HepG2 (cell line): ENCODE results near the gene PCSK6. TPM values are rescaled to one million over a fixed set of nuclear protein-coding genes. Genes with fewer than 3 reads are reported as not detected.

Source experiments
- ATAC-seq: fragments of 200-7000 bp; cut with Tn5 transposase; 3 replicates; pipeline ENCODE4 v1.9.1; 2020; ENCODE audit warnings: mild to moderate bottlenecking, moderate library complexity
- BruUV-seq: library from RNA; stranded (reverse); fragments of 400-500 nt; replicated peaks from 2 replicates; lab custom pipeline; 2021; lab: Mats Ljungman, UMichigan
- CTCF ChIA-PET: fragments of 300-600 bp; formaldehyde crosslinking; extraction: SDS; loops from one replicate; lab custom pipeline; 2021; ENCODE audit warnings: low total read pairs, inconsistent platforms, low intra/inter-chr PET ratio; lab: Yijun Ruan, JAX
- POLR2A ChIA-PET: fragments of 350-600 bp; sonication (Branson Sonifier 250); formaldehyde crosslinking; loops from one replicate; lab custom pipeline; 2020; ENCODE audit warnings: antibody characterized with exemption, inconsistent platforms; lab: Yijun Ruan, JAX
- DNase-seq: peaks from one replicate; pipeline ENCODE4 v3.0.0-alpha.2; 2015; ENCODE audit warnings: low spot score
- FAIRE-seq: peaks from 3 replicates; lab custom pipeline; 2011; peaks lifted over from hg19 to GRCh38; lab: Jason Lieb, UNC
- H2AFZ ChIP-seq: one replicate; pipeline ENCODE4 v1.6.1; 2011; ENCODE audit warnings: low read length, inconsistent platforms
- H3K27ac ChIP-seq: fragments of 300-600 bp; 3 replicates; pipeline ENCODE4 v1.8.0; 2011; ENCODE audit warnings: mixed run types, mild to moderate bottlenecking, mixed read lengths, low read length, inconsistent platforms; ENCODE audit not compliant: insufficient read depth; ENCODE audit errors: extremely low read length
- H3K27me3 ChIP-seq, 2 experiments: fragments of 200-600 bp in 1 of 2; 2 replicates in 1 of 2; 3 replicates in 1 of 2; pipeline versions ENCODE4 v1.6.0 to v1.8.0; 2011; ENCODE audit warnings: low read length in 2 of 2, mild to moderate bottlenecking in 2 of 2, moderate library complexity in 2 of 2, inconsistent platforms in 1 of 2; ENCODE audit not compliant: insufficient read depth in 2 of 2, control insufficient read depth in 1 of 2
- H3K36me3 ChIP-seq, 2 experiments: fragments of 200-600 bp in 1 of 2; replicated peaks in 1 of 2; 2 replicates in 1 of 2; 3 replicates in 1 of 2; pipeline versions ENCODE4 v1.5.1 to v1.8.0; 2011; ENCODE audit warnings: low read length in 2 of 2, inconsistent platforms in 1 of 2; ENCODE audit not compliant: insufficient read depth in 2 of 2, control insufficient read depth in 1 of 2
- H3K4me1 ChIP-seq: 2 replicates; pipeline ENCODE4 v1.5.1; 2012; ENCODE audit warnings: low read length, inconsistent platforms; ENCODE audit not compliant: insufficient read depth
- H3K4me2 ChIP-seq: 2 replicates; pipeline ENCODE4 v1.6.0; 2011; ENCODE audit warnings: low read depth, low read length, inconsistent platforms
- H3K4me3 ChIP-seq, 3 experiments: fragments of 200-600 bp in 1 of 3; sonication (generic), shearing (Covaris generic) in 1 of 3; replicated peaks in 1 of 3; 2 replicates each; pipeline ENCODE4 v1.5.1; 2011 to 2016; ENCODE audit warnings: low read length in 3 of 3, inconsistent platforms in 2 of 3, low read depth in 2 of 3, mild to moderate bottlenecking in 2 of 3, control low read depth in 1 of 3, mixed read lengths in 1 of 3; ENCODE audit not compliant: insufficient read depth in 1 of 3
- H3K79me2 ChIP-seq: one replicate; pipeline ENCODE4 v1.6.1; 2011; ENCODE audit warnings: low read length, inconsistent platforms; ENCODE audit not compliant: insufficient read depth
- H3K9ac ChIP-seq: 2 replicates; pipeline ENCODE4 v1.6.0; 2011; ENCODE audit warnings: mild to moderate bottlenecking, low read depth, low read length, inconsistent platforms; ENCODE audit not compliant: insufficient read depth
- H3K9me3 ChIP-seq: 2 replicates; pipeline ENCODE4 v1.5.1; 2012; ENCODE audit warnings: mild to moderate bottlenecking, low read length
- H4K20me1 ChIP-seq: 2 replicates; pipeline ENCODE4 v1.6.0; 2011; ENCODE audit warnings: inconsistent platforms, mild to moderate bottlenecking, low read length, moderate library complexity; ENCODE audit not compliant: insufficient read depth
- ATM ChIP-seq: fragments of 450-650 bp; IDR thresholded peaks from 2 replicates; pipeline ENCODE4 v1.7.1; 2017; ENCODE audit warnings: mild to moderate bottlenecking, borderline replicate concordance
- BORCS8-MEF2B ChIP-seq: sonication (generic); formaldehyde crosslinking; IDR thresholded peaks from 2 replicates; pipeline ENCODE4 v1.8.0; 2022; ENCODE audit warnings: mild to moderate bottlenecking, missing genetic modification reagents
- EP300 ChIP-seq, 3 experiments: sonication (generic) in 1 of 3; formaldehyde crosslinking in 1 of 3; IDR thresholded peaks; 2 replicates each; pipeline versions ENCODE4 v1.5.1 to v1.6.1; 2011 to 2020; ENCODE audit warnings: low read depth in 2 of 3, low read length in 2 of 3, borderline replicate concordance in 1 of 3, improper control_type of control experiment in 1 of 3, mild to moderate bottlenecking in 1 of 3, missing genetic modification reagents in 1 of 3, moderate library complexity in 1 of 3
- HOXA3 ChIP-seq: sonication (generic); formaldehyde crosslinking; IDR thresholded peaks from 2 replicates; pipeline ENCODE4 v1.5.0; 2020; ENCODE audit warnings: missing genetic modification reagents
- HOXA5 ChIP-seq: sonication (generic); formaldehyde crosslinking; IDR thresholded peaks from 2 replicates; pipeline ENCODE4 v1.4.0; 2020; ENCODE audit warnings: missing genetic modification reagents
- MXI1 ChIP-seq: IDR thresholded peaks from 3 replicates; pipeline ENCODE4 v1.6.1; 2012; ENCODE audit warnings: low read depth, low read length, inconsistent platforms, borderline replicate concordance
- NFKB2 ChIP-seq: sonication (generic); formaldehyde crosslinking; IDR thresholded peaks from 2 replicates; pipeline ENCODE4 v1.4.0; 2020; ENCODE audit warnings: missing genetic modification reagents, borderline replicate concordance
- RBFOX2 ChIP-seq: fragments of 200-400 bp; formaldehyde crosslinking; IDR thresholded peaks from 2 replicates; pipeline ENCODE4 v1.6.1; 2017; ENCODE audit warnings: low read depth, mild to moderate bottlenecking, low read length
- ZFP90 ChIP-seq: sonication (generic); formaldehyde crosslinking; IDR thresholded peaks from 2 replicates; pipeline ENCODE4 v1.8.0; 2022; ENCODE audit warnings: missing genetic modification reagents, mild to moderate bottlenecking, inconsistent platforms, borderline replicate concordance
- ZMYM4 ChIP-seq: sonication (generic); formaldehyde crosslinking; IDR thresholded peaks from 2 replicates; pipeline ENCODE4 v1.8.1; 2023; ENCODE audit warnings: mild to moderate bottlenecking, missing genetic modification reagents
- ZNF224 ChIP-seq: sonication (generic); formaldehyde crosslinking; IDR thresholded peaks from 2 replicates; pipeline ENCODE4 v1.5.0; 2020; ENCODE audit warnings: mild to moderate bottlenecking, missing genetic modification reagents
- ZNF235 ChIP-seq: sonication (generic); formaldehyde crosslinking; IDR thresholded peaks from 2 replicates; pipeline ENCODE4 v1.8.1; 2023; ENCODE audit warnings: mild to moderate bottlenecking, missing genetic modification reagents, borderline replicate concordance
- ZNF777 ChIP-seq: sonication (generic); formaldehyde crosslinking; IDR thresholded peaks from 2 replicates; pipeline ENCODE4 v1.4.0; 2020; ENCODE audit warnings: missing genetic modification reagents
- ZNF879 ChIP-seq: sonication (generic); formaldehyde crosslinking; IDR thresholded peaks from 2 replicates; pipeline ENCODE4 v1.8.1; 2023; ENCODE audit warnings: missing genetic modification reagents
- WGBS: methylation state at CpG from one replicate; pipeline ENCODE4 v1.1.6; 2017; ENCODE audit warnings: low lambda C conversion rate; 5-methylcytosine and 5-hydroxymethylcytosine counted together
- in situ Hi-C: cut with HindIII; loops from 2 replicates; pipeline ENCODE4 v1.10.0; 2017; ENCODE audit warnings: low pct_unique_long_range_greater_than_20kb; ENCODE audit not compliant: extremely low pct_ligation_motif_present
- intact Hi-C: fragments of 100-400 bp; cut with micrococcal nuclease; formaldehyde crosslinking; loops from one replicate; pipeline ENCODE4 v1.10.0; 2022; ENCODE audit not compliant: unreplicated experiment
- polyA plus RNA-seq, 8 experiments: library from polyadenylated mRNA; depleted of rRNA in 3 of 8; stranded (reverse) in 7 of 8; unstranded in 1 of 8; fragments of >200 nt; fragmentation: Illumina TruSeq in 4 of 8; extraction: Trizol in 4 of 8; gene quantifications; 2 replicates each; pipeline versions ENCODE4 v1.2.1 to v1.2.3, GENCODE V29; 2011 to 2016; ENCODE audit warnings: low read depth in 4 of 8, missing spikeins in 1 of 8, mixed read lengths in 1 of 8; ENCODE audit not compliant: insufficient read depth in 1 of 8
- total RNA-seq, 5 experiments: library from RNA; depleted of rRNA; stranded (reverse); fragments of >200 nt; fragmentation: Illumina TruSeq; extraction: Trizol; gene quantifications; 2 replicates each; pipeline ENCODE4 v1.2.3, GENCODE V29; 2016; ENCODE audit warnings: low read depth in 1 of 5
- TF ChIP-seq, protein P1 (sequence below): IDR thresholded peaks from 2 replicates; pipeline ENCODE4 v1.6.1; 2018; ENCODE audit warnings: missing genetic modification reagents
- TF ChIP-seq, protein P2 (sequence below): sonication (generic); formaldehyde crosslinking; IDR thresholded peaks from 2 replicates; pipeline ENCODE4 v1.8.1; 2023; ENCODE audit warnings: missing genetic modification reagents, inconsistent platforms, borderline replicate concordance

The PCSK6 gene
- total and polyA plus RNA-seq, 2 of the 13 experiments (the other 11 are each of a cell fraction or from before 2014, with no cell fraction given), result 56.5 to 155 TPM

DNA sequence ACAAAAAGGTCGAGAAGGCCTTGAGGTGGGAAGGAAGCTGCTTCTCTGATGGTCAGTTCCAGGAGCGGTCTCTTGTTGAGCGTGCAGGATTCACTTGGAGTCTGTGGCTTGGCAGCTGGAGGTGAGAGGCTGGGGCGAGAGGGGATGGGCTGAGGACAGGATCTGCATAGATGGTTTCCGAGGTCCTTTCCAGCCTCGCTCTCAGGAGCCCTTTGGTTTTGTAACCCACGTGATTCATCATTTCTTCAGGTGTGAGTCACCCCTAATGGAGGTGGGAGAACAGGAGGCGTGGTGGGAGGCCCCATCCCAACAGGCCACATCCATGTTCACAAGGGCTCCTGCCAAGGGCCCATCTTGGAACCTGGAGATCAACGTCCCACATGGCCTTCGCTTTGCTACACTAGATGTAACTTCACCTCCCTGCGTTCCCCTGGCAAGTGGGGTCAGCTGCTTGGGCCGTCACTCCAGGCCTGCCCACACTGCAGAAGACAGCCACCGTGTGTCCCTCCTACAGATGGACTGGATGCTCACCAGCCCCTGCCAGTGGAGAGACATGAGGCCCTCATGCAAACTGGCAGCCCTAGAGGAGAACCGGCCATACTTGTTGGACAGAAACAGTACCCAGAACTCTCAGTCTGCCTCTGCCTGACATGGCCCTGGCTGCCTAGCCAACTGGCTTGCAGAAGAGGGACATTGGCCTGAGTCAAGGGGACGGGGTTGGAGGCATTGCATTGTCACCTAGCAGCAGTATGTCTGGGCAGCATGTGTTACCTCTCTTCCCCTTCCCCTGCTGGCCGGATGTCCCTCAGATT lies 1.6 kb upstream of the PCSK6 start:
- Histone ChIP-seq H3K4me1 (peaks cover 63% of the 10 kb centered on the region), H3K9me3 (no peaks in the 10 kb centered on the region), H3K36me3 (peaks cover 4 to 12% of the 10 kb centered on the region in 2 experiments), H4K20me1 (peaks cover 7% of the 10 kb centered on the region), H3K4me2 (no peak overlapping the region), H3K27ac (no peak overlapping the region), H3K4me3 (no peak overlapping the region), H3K79me2 (peaks cover 26% of the 10 kb centered on the region), H3K27me3 (no peaks in the 10 kb centered on the region), H3K9ac (no peak overlapping the region), H2AFZ (no peak overlapping the region)
- BruUV-seq, result no TSS peak
- in situ Hi-C loops (loop anchor here (10.0 kb wide), 1 partner anchor 196 kb away; the partner anchor contains the start of gene SNRPA1), intact Hi-C loops (no loop called here)
- whole genome bisulfite sequencing, result 92% methylated on average over 13 of the region's 16 CpGs
- FAIRE-seq, result no peak
- ChIA-PET POLR2A (interaction anchor here (0.7 to 5.4 kb wide), 4 partner anchors 10 to 54 kb away, joined by 3 to 43 read pairs (median 5); no protein-coding TSS in a partner anchor), CTCF (no interaction called here)
- DNase-seq, result no peak
- ATAC-seq, result no peak
- TF ChIP-seq NFKB2, result no peak; the same call in 1 of the 2 replicates
- TF ChIP-seq ATM, result no peak
- no peak for TF ChIP-seq ZMYM4
- TF ChIP-seq BORCS8-MEF2B (CRISPR knock-in tag), result no peak
- TF ChIP-seq ZNF879 (CRISPR knock-in tag), result no peak
- TF ChIP-seq ZNF777 (CRISPR knock-in tag), result no peak
- no peak for TF ChIP-seq ZFP90 (CRISPR knock-in tag)
- TF ChIP-seq ZNF224 (CRISPR knock-in tag), result no peak
- TF ChIP-seq HOXA5, result no peak
- TF ChIP-seq, protein P1, sequence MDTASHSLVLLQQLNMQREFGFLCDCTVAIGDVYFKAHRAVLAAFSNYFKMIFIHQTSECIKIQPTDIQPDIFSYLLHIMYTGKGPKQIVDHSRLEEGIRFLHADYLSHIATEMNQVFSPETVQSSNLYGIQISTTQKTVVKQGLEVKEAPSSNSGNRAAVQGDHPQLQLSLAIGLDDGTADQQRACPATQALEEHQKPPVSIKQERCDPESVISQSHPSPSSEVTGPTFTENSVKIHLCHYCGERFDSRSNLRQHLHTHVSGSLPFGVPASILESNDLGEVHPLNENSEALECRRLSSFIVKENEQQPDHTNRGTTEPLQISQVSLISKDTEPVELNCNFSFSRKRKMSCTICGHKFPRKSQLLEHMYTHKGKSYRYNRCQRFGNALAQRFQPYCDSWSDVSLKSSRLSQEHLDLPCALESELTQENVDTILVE (CRISPR knock-in tag), result no peak
- TF ChIP-seq RBFOX2, result peak; percentile 60
- TF ChIP-seq EP300 (IDR thresholded peaks at IDR 0.05; ENCODE audit: low read depth in 2 of 2, low read length in 2 of 2), result no peak
- no peak for TF ChIP-seq EP300 (CRISPR knock-in tag; IDR thresholded peaks at IDR 0.05; ENCODE audit: borderline replicate concordance)
- TF ChIP-seq HOXA3, result no peak
- TF ChIP-seq, protein P2, sequence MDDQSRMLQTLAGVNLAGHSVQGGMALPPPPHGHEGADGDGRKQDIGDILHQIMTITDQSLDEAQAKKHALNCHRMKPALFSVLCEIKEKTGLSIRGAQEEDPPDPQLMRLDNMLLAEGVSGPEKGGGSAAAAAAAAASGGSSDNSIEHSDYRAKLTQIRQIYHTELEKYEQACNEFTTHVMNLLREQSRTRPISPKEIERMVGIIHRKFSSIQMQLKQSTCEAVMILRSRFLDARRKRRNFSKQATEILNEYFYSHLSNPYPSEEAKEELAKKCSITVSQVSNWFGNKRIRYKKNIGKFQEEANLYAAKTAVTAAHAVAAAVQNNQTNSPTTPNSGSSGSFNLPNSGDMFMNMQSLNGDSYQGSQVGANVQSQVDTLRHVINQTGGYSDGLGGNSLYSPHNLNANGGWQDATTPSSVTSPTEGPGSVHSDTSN (CRISPR knock-in tag), result no peak
- no peak for TF ChIP-seq MXI1
- no peak for TF ChIP-seq ZNF235 (CRISPR knock-in tag)
